K562 (cell line): ENCODE measurements around the gene TMEM120B. TPM values are rescaled to one million over a fixed set of nuclear protein-coding genes. Genes with fewer than 3 reads are reported as not detected.

ENCODE experiments used
- E2F3 ChIP-seq: fragments of 250-450 bp; sonication (Bioruptor Pico); IDR thresholded peaks from 2 replicates; pipeline ENCODE4 v1.4.0; 2020; ENCODE audit warnings: mild to moderate bottlenecking
- ETV6 ChIP-seq, 3 experiments: fragments of 150-350 bp in 1 of 3; sonication (generic) in 1 of 3; formaldehyde crosslinking in 1 of 3; IDR thresholded peaks; 2 replicates each; pipeline versions ENCODE4 v1.6.1 to v1.8.0; 2014 to 2022; ENCODE audit warnings: borderline replicate concordance in 2 of 3, low read depth in 2 of 3, antibody characterized with exemption in 1 of 3, low read length in 1 of 3, mild to moderate bottlenecking in 1 of 3, missing genetic modification reagents in 1 of 3
- HCFC1 ChIP-seq: IDR thresholded peaks from 2 replicates; pipeline ENCODE4 v1.6.1; 2012; ENCODE audit warnings: low read depth, low read length, improper control_type of control experiment
- MTA3 ChIP-seq: fragments of 450-650 bp; formaldehyde crosslinking; IDR thresholded peaks from 2 replicates; pipeline ENCODE4 v1.6.1; 2017; ENCODE audit warnings: mild to moderate bottlenecking, borderline replicate concordance
- PHF8 ChIP-seq: fragments of 200-600 bp; sonication (generic); IDR thresholded peaks from 2 replicates; pipeline ENCODE4 v1.6.1; 2012; ENCODE audit warnings: mixed run types, mild to moderate bottlenecking, inconsistent platforms, low read length, moderate library complexity, borderline replicate concordance
- SMAD4 ChIP-seq: fragments of 250-450 bp; sonication (Bioruptor Pico); conservative IDR thresholded peaks from 2 replicates; pipeline ENCODE4 v1.8.0; 2021; ENCODE audit warnings: inconsistent platforms, mild to moderate bottlenecking, moderate library complexity
- ZNF134 ChIP-seq: fragments of 250-450 bp; sonication (Bioruptor Pico); conservative IDR thresholded peaks from 2 replicates; pipeline ENCODE4 v1.4.0; 2020
- ZNF24 ChIP-seq: fragments of 450-650 bp; IDR thresholded peaks from 2 replicates; pipeline ENCODE4 v1.6.1; 2016
- ZNF696 ChIP-seq: fragments of 250-450 bp; sonication (Bioruptor Pico); conservative IDR thresholded peaks from 2 replicates; pipeline ENCODE4 v1.4.0; 2020; ENCODE audit warnings: mild to moderate bottlenecking, moderate library complexity
- polyA plus RNA-seq, 8 experiments: library from polyadenylated mRNA; depleted of rRNA in 4 of 8; stranded (reverse) in 5 of 8; unstranded in 3 of 8; fragments of >200 nt; fragmentation: Nextera tagmentation in 2 of 8; fragmentation: Illumina TruSeq in 1 of 8; extraction: Ambion mirVana in 2 of 8; extraction: Trizol in 1 of 8; gene quantifications; 2 replicates each; pipeline versions ENCODE4 v1.2.1 to v1.2.3, GENCODE V29; 2011 to 2014; ENCODE audit warnings: inconsistent platforms in 1 of 8, missing spikeins in 1 of 8
- total RNA-seq, 7 experiments: library from RNA; depleted of rRNA in 6 of 7; stranded (reverse); fragments of >200 nt in 6 of 7; fragmentation: Illumina TruSeq in 2 of 7; extraction: Trizol in 2 of 7; gene quantifications; 2 replicates each; pipeline versions ENCODE4 v1.2.1 to v1.2.3, GENCODE V29; 2011 to 2021; ENCODE audit warnings: low replicate concordance in 1 of 7
- TF ChIP-seq, protein P1 (sequence below): fragments of 200-800 bp; sonication (Bioruptor generic); IDR thresholded peaks from 2 replicates; pipeline ENCODE4 v1.6.1; 2017; ENCODE audit warnings: missing genetic modification characterization, missing compliant biosample characterization
- TF ChIP-seq, protein P2 (sequence below), 2 experiments: fragments of 150-350 bp in 1 of 2; IDR thresholded peaks; 2 replicates each; pipeline ENCODE4 v1.6.1; 2012 to 2016; ENCODE audit warnings: low read depth in 2 of 2, low read length in 2 of 2, mild to moderate bottlenecking in 1 of 2, moderate library complexity in 1 of 2
- TF ChIP-seq, protein P3 (sequence below), 2 experiments: fragments of 450-650 bp; IDR thresholded peaks; 2 replicates each; pipeline ENCODE4 v1.6.1; 2018; ENCODE audit warnings: mild to moderate bottlenecking in 2 of 2, low read depth in 1 of 2; ENCODE audit not compliant: partially characterized antibody in 2 of 2
- TF ChIP-seq, protein P4 (sequence below): sonication (generic); formaldehyde crosslinking; IDR thresholded peaks from 2 replicates; pipeline ENCODE4 v1.8.1; 2023; ENCODE audit warnings: mild to moderate bottlenecking, missing genetic modification reagents

TMEM120B gene
- total and polyA plus RNA-seq, 9 of the 15 experiments (the other 6 are each of a cell fraction or from before 2014, with no cell fraction given) = 1.7 to 18.6 (median 7.4) TPM

- TF ChIP-seq PHF8 (peak; percentile 43; the same call in 1 of the 2 replicates), MTA3 (peak; percentile 90), ETV6 (IDR thresholded peaks at IDR 0.05; ENCODE audit: borderline replicate concordance in 1 of 2, low read depth in 2 of 2, low read length in 1 of 2) (no peak), ETV6 (CRISPR knock-in tag; IDR thresholded peaks at IDR 0.05; ENCODE audit: borderline replicate concordance) (no peak; the same call in 1 of the 2 replicates), SMAD4 (CRISPR knock-in tag) (peak; percentile 75), ZNF24 (peak; percentile 57; the same call in 1 of the 2 replicates), ZNF696 (CRISPR knock-in tag) (no peak), HCFC1 (peak; percentile 59), ZNF134 (CRISPR knock-in tag) (no peak), E2F3 (CRISPR knock-in tag) (peak; percentile 58; the same call in 1 of the 2 replicates)
- TF ChIP-seq, protein P1, sequence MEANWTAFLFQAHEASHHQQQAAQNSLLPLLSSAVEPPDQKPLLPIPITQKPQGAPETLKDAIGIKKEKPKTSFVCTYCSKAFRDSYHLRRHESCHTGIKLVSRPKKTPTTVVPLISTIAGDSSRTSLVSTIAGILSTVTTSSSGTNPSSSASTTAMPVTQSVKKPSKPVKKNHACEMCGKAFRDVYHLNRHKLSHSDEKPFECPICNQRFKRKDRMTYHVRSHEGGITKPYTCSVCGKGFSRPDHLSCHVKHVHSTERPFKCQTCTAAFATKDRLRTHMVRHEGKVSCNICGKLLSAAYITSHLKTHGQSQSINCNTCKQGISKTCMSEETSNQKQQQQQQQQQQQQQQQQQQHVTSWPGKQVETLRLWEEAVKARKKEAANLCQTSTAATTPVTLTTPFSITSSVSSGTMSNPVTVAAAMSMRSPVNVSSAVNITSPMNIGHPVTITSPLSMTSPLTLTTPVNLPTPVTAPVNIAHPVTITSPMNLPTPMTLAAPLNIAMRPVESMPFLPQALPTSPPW (CRISPR knock-in tag) = peak; percentile 80
- TF ChIP-seq, protein P2, sequence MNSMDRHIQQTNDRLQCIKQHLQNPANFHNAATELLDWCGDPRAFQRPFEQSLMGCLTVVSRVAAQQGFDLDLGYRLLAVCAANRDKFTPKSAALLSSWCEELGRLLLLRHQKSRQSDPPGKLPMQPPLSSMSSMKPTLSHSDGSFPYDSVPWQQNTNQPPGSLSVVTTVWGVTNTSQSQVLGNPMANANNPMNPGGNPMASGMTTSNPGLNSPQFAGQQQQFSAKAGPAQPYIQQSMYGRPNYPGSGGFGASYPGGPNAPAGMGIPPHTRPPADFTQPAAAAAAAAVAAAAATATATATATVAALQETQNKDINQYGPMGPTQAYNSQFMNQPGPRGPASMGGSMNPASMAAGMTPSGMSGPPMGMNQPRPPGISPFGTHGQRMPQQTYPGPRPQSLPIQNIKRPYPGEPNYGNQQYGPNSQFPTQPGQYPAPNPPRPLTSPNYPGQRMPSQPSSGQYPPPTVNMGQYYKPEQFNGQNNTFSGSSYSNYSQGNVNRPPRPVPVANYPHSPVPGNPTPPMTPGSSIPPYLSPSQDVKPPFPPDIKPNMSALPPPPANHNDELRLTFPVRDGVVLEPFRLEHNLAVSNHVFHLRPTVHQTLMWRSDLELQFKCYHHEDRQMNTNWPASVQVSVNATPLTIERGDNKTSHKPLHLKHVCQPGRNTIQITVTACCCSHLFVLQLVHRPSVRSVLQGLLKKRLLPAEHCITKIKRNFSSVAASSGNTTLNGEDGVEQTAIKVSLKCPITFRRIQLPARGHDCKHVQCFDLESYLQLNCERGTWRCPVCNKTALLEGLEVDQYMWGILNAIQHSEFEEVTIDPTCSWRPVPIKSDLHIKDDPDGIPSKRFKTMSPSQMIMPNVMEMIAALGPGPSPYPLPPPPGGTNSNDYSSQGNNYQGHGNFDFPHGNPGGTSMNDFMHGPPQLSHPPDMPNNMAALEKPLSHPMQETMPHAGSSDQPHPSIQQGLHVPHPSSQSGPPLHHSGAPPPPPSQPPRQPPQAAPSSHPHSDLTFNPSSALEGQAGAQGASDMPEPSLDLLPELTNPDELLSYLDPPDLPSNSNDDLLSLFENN (IDR thresholded peaks at IDR 0.05; ENCODE audit: low read depth in 2 of 2, low read length in 2 of 2) = peak in 1 of 2 experiments; percentile 53; a peak in 2 of 4 replicates
- TF ChIP-seq, protein P3, sequence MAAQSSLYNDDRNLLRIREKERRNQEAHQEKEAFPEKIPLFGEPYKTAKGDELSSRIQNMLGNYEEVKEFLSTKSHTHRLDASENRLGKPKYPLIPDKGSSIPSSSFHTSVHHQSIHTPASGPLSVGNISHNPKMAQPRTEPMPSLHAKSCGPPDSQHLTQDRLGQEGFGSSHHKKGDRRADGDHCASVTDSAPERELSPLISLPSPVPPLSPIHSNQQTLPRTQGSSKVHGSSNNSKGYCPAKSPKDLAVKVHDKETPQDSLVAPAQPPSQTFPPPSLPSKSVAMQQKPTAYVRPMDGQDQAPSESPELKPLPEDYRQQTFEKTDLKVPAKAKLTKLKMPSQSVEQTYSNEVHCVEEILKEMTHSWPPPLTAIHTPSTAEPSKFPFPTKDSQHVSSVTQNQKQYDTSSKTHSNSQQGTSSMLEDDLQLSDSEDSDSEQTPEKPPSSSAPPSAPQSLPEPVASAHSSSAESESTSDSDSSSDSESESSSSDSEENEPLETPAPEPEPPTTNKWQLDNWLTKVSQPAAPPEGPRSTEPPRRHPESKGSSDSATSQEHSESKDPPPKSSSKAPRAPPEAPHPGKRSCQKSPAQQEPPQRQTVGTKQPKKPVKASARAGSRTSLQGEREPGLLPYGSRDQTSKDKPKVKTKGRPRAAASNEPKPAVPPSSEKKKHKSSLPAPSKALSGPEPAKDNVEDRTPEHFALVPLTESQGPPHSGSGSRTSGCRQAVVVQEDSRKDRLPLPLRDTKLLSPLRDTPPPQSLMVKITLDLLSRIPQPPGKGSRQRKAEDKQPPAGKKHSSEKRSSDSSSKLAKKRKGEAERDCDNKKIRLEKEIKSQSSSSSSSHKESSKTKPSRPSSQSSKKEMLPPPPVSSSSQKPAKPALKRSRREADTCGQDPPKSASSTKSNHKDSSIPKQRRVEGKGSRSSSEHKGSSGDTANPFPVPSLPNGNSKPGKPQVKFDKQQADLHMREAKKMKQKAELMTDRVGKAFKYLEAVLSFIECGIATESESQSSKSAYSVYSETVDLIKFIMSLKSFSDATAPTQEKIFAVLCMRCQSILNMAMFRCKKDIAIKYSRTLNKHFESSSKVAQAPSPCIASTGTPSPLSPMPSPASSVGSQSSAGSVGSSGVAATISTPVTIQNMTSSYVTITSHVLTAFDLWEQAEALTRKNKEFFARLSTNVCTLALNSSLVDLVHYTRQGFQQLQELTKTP (IDR thresholded peaks at IDR 0.05; ENCODE audit: low read depth in 1 of 2, partially characterized antibody in 2 of 2) = no peak
- TF ChIP-seq, protein P4, sequence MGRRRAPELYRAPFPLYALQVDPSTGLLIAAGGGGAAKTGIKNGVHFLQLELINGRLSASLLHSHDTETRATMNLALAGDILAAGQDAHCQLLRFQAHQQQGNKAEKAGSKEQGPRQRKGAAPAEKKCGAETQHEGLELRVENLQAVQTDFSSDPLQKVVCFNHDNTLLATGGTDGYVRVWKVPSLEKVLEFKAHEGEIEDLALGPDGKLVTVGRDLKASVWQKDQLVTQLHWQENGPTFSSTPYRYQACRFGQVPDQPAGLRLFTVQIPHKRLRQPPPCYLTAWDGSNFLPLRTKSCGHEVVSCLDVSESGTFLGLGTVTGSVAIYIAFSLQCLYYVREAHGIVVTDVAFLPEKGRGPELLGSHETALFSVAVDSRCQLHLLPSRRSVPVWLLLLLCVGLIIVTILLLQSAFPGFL (CRISPR knock-in tag) = peak; percentile 97; the same call in 1 of the 2 replicates
Observed at GRCh38 chr12:121793838-121794533, 81.4 kb downstream of the TMEM120B start (continued).
